AML-193 (cell line): Measurements from ENCODE around the gene MAP7D2.

ENCODE experiments used
- DNase-seq, 2 experiments: peaks; one replicate each; lab custom pipeline; 2025; lab: John Stamatoyannopoulos, UW

MAP7D2 gene

DNA sequence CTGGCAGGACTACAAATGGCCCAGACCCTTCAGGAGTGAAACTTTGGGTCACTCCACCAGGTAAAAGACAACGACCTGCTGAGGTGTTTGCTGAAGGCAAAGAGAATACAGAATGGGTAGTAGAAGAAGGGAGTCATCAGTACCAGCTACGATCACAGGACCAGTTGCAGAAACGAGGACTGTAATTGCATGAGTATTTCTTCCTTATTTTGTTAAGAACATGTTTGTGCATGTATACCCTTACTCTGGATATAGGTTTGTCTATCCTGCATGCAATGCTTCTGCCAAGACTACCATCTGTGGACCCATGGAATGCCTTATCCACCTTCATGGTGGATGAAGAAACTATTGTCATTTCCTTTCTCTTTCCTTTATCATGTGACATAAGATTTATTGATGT lies 77.7 kb downstream of the MAP7D2 start:
- DNase-seq, result no peak

DNA sequence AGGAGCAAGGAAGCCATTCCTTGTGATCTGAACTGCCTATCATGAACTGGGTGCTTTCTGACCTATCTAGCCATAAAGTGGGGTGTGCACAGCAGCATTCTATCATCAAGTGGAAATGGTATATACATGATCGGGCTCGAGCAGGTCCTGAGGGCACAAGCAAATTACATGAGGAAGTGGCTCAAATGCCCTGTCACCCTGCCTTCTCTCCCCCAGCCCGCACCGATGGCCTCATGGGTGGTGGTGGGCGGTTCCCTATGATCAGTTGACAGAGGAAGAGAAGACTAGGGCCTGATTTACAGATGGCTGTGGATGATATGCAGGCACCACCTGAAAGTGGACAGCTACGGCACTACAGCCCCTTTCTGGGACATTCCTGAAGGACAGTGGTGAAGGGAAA lies 79.5 kb downstream of the MAP7D2 start:
- no peak for DNase-seq

DNA sequence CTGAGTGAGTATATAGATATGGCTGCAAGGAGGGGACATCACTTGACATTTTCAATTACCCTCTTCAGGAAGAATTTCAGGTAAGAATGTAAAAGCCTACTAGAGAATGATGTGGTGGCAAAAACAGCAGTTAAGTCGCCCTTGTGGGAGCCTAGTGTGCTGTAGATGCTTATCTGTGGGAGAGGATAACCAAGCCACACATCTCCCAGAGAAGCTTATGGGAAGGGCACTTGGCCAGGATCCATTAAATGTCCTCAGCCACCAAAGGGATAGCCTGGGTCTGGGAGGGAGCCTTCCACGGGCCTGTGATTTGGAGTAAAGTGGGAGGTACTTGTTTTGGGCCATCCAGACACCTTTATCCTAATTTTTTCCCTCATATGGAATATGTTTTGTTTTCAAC lies 84.5 kb downstream of the MAP7D2 start:
- DNase-seq, result no peak

GRCh38 chrX:20029728-20030127 lies 87.0 kb downstream of the MAP7D2 start:
- no peak for DNase-seq

GRCh38 chrX:20028588-20028987 lies 88.1 kb downstream of the MAP7D2 start:
- DNase-seq, result no peak

GRCh38 chrX:20026278-20026677 lies 90.4 kb downstream of the MAP7D2 start:
- DNase-seq, result no peak

GRCh38 chrX:20019672-20020365 lies 96.9 kb downstream of the MAP7D2 start:
- no peak for DNase-seq

GRCh38 chrX:20016616-20016945 lies 100.1 kb downstream of the MAP7D2 start:
- no peak for DNase-seq

DNA sequence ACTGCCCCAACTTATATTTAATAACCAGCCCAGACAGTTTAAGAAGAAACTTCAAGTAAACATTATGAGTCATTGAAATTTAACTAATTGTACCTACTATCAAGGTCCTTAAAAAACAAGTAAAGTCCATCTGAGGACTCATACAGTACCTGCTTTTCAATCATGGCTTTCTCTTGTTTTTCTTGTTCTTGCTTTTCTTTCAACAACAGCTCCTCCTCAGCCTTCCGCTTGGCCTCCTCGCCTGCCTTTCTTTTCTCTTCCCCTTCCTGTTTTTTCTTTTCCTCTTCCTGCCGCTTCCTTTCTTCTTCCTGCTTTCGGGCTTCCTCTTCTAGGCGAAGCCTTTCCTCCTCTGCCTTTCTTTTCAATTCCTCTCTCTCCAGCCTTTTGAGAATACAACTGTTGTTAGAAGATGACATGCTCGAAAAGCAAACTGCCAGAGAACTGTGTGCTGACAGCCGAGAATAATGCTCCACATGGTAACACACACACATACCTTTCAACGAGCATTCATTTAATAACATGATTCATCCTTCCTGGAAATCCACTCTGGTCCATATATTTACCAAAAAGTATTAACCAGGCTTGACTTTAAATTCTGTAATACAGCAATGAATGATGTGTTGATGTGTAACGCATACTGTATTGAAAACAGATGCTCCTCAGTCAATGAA lies 100.6 kb downstream of the MAP7D2 start:
- DNase-seq, result no peak

GRCh38 chrX:20015422-20015821 lies 101.3 kb downstream of the MAP7D2 start:
- DNase-seq, result no peak

GRCh38 chrX:20011608-20012007 lies 105.1 kb downstream of the MAP7D2 start:
- DNase-seq, result no peak

DNA sequence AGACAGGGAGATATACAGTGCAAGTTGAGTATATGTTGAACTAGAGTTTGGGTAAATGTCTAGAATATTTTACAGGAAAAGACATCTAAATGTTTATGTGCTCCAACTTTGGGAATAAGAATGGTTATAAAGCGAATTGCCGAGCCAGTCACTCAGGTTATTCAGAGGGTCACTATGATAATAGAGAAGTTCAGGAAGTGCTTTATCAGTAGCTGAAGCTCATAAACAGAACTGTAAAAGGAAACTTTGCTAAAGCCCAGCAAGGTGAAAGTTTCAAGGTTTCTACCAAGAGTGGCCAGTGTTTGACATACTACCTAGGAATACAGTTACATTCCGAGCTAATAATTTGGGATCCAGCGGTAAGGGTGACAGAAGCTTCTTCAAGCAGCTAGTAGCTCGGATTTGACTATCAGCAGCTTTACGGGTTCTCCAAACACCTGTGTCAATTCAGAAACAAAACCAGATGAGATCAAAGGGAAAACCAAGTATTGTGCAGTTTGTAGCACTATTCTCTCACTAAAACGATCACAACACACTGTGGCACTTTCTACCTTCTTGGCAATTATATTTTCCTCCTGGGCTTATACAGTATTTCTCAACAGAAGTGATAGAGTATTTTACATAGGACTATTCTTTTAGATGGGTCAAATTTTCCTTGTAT lies 108.6 kb downstream of the MAP7D2 start:
- DNase-seq, result no peak

DNA sequence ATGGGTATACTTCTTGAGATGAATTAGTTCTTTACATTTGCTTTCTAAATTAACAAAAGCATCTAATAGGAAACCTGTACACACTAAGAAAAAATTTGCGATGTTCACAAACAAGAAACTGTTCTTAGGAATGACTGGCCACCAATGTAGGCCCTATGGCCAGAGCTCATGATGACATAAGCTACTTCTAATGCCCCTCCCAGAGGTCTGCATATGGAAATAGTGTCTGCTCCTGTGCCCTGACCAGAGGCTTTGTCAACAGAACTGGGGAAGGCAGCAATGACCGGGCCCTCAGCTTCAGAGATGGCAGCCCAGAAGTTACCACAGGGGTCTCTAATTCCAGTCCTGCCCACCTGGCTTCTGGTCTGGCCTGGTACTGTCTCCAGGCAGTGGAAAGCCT lies 110.8 kb downstream of the MAP7D2 start:
- no peak for DNase-seq

DNA sequence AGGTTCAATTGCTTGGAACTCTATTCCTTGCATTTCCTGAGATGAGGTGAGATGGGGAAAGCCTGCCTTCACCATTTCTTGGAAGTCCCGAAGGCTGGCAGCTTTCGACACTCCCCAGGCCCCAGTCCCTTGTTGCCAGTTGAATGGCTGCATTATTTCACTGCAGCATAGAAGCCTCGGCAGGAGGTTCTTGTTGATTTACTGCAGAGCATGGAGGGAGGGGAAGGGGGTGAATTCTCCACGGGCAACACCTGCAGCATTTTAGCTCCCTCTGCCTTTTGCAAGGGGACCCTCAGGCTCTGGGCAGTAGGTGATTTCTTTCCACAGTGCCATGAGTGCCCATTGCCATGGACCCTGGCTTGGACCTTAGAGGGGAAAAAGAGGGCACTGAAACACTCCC lies 115.1 kb downstream of the MAP7D2 start:
- DNase-seq, result no peak

DNA sequence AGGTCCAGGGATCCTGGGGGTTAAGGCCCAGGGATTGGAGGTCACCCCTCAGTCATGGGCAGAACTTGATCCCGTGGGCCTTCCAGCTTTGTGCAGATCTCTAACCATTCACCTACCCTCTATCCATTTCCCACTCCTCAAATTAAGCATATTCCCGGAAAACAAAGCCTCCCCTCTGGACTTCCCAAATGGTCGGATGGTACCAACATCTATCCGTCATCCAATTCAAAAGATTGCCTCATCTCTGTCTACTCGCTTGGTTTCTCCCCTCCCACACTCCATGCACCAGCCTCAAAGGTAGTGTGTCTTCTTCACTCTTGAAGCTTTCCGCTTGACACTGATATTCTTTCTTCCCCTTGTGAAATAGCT lies 125.4 kb downstream of the MAP7D2 start:
- DNase-seq, result no peak

- peak; percentile 56 to 71 for DNase-seq
Measured at GRCh38 chrX:19990556-19991349, 126.0 kb downstream of the MAP7D2 start, which contains the start of gene BCLAF3. Gene BCLAF3 (minus strand): TSS chrX:19991061. CDS start chrX:19970264, 20,797 bp downstream.

- DNase-seq, result peak in 1 of 2 experiments; percentile 0
Measured at GRCh38 chrX:19990151-19990555, 126.6 kb downstream of the MAP7D2 start.

- no peak for DNase-seq
Measured at GRCh38 chrX:19987856-19988255, 128.9 kb downstream of the MAP7D2 start.

GRCh38 chrX:19986531-19986930 lies 130.2 kb downstream of the MAP7D2 start:
- no peak for DNase-seq

DNA sequence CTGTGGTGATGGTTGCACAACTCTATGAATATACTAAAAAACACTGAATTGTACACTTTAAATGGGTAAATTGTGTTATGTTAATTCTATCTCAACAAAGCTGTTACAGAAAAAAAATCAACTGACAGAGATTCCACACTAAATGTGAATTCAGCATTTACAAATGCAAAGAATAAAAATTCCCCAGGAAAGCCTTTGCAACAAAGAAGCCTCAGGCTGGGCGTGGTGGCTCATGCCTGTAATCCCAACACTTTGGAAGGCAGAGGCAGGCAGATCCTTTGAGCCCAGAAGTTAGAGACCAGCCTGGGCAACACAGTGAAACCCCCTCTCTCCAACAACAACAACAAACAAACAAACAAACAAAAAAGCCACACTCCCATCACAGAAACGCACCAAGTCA lies 134.8 kb downstream of the MAP7D2 start:
- no peak for DNase-seq

DNA sequence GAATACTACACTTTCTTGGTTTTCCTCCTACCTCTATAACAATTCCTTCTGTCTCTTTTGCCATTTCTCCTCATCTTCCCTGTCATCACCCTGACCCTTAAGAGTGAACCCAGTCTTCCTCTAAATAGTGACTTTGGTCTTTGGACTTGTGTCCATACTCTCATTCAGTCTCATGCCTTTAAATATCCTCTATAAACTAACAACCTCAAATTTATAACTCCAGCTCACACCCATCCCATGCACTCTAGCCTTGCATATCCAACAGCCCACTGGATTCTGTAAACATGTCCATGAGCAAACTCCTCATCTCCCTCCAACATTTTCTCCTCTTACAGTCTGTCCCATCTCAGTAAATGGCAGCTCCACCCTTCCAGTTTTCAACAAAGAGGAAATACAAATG lies 140.9 kb downstream of the MAP7D2 start:
- DNase-seq, result no peak

DNA sequence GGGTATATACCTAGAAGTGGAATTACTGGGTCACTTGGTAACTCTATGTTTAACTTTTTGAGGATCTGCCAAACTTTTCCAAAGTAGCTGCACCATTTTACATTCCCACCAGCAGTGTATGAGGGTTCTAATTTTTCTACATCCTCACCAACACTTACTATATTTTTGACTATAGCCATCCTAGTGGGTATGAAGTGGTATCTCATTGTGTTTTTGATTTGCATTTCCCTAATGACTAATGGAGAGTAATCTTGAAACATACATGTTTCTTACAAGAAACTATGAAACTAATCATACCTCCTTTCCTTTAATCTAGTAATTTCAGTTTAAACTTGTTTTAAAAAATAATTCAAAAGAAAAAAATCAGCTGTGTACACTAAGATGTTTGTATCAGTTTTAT lies 143.7 kb downstream of the MAP7D2 start:
- DNase-seq, result no peak

DNA sequence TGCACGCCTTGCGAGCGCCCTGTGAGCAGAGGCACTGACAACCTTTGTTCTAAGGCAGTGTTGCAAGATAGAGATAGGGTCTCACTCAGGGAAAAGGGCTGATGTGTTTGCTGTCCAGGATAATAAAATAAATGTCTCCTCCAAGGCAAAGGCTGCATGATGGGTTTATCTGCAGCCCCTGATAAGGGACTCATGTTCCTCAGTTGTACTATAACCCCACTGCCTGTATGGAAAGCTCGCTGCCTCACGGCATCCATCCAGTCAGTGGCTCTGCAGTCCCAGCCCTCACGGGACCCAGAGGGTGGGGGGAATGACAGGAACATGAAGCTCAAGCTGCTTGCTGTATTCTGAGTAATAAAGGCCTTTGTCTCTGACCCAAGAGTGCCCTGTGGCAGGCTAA lies 148.4 kb downstream of the MAP7D2 start:
- DNase-seq, result no peak
